Activated CD4-positive, CD25-positive, alpha-beta regulatory T cell treated with anti-CD3 and anti-CD28 coated beads, Interleukin-2, amount 50 U/mL, for 24 hours (primary cell): Measurements from ENCODE around the gene TRABD2B.

ENCODE experiments used
- ATAC-seq, 2 donors: fragments of 150-1000 bp; cut with Tn5 transposase; one replicate each; pipeline ENCODE4 v1.10.0; 2021; ENCODE audit warnings: mild to moderate bottlenecking in 1 of 2, moderate library complexity in 1 of 2

TRABD2B gene

DNA sequence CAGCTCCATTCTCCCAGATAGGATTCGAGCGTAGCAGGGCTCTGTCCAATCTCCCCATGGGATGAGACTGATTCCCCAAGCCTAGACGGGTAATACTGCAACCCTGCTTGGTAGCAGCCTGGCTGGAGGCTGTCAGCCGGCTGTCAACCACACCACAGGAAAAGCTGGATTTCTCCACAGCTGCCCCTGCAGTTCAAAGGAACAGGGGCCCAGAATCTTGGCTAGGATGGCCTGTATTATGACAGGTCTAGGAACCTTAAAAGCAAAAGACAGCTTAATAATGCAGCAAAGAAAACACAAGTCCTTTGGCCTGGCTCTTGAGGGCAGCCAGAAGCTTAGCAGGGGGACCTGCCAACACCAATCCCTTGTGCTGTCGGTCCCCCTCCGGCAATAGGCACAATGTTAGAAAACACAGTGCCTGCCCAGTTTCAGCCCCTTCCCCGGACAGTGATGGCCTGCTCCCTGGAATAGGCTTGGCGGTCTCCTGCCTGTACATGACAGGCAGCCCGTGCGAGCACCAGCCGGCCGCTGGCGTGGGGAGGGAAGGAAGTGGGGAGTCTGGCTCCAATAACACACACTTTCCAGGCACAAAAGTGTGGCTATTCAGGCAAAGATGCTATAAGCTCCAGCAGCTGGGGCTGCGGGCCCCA is 90.5 kb downstream of the TRABD2B start:
- ATAC-seq, result no peak

DNA sequence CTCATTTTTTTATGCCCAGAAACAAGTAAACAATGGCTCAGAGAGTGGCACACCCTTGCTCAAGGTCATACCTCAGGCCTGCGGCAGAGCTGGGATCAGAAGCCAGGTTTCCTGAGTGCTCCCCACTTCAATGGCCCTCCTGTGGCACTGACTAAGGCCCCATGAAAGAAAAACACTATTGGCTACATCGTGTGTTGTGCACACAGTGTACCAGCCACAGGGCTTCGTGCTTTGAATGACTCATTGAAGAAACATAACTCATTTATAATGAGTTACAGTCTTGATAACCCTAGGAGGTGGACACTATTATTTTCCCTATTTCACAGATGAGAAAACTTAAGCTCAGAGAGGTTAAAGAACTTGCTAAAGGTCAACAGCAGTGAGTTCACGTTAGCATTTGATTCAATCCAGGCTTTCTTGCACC is 91.2 kb downstream of the TRABD2B start:
- ATAC-seq, result no peak

DNA sequence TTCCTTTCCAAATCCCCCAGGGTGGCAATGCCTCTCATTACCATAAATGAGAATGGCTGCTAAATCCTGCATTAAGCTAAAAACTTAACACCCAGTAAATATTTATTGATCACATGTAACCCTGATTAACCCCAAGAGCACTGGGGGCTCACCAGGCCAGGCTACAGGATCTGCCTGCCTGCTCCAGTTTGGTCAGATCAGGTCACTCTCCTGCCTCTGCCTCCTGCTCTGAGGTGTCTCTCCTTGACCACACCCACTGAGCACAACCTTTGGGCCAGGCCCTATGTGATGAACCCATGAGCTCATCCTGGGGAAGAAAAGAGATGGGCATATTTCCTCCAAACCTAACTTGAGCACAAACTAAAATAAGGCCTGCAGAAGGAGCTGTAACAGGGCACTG is 93.5 kb downstream of the TRABD2B start:
- ATAC-seq, result no peak

DNA sequence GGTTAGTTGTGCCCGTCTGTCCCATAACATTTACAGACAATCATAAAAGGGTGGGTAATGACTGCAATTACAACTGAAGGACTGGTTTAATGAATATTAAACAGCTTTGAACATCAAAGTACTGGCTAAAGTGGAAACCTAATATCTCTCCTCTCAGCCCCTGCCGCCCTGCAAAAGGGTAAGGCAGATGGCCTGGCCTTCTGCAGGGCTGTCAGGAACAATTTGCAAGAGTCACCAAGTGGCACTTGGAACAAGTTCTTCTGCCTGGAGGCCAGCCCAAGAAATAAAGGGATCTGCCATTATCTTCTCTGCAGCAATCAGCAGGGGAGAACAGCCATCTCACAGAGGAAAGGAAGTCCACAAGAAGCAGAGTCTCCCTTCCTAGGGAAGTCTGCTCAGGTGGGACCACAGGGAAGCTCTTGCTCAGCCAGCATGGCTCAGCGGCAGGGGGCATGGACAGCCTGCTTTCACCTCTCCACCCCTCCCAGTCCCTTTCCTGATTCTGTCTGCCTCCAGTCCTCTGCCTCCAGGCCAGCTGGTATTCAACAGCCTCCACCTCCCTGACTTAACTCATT is 96.1 kb downstream of the TRABD2B start:
- no peak for ATAC-seq

DNA sequence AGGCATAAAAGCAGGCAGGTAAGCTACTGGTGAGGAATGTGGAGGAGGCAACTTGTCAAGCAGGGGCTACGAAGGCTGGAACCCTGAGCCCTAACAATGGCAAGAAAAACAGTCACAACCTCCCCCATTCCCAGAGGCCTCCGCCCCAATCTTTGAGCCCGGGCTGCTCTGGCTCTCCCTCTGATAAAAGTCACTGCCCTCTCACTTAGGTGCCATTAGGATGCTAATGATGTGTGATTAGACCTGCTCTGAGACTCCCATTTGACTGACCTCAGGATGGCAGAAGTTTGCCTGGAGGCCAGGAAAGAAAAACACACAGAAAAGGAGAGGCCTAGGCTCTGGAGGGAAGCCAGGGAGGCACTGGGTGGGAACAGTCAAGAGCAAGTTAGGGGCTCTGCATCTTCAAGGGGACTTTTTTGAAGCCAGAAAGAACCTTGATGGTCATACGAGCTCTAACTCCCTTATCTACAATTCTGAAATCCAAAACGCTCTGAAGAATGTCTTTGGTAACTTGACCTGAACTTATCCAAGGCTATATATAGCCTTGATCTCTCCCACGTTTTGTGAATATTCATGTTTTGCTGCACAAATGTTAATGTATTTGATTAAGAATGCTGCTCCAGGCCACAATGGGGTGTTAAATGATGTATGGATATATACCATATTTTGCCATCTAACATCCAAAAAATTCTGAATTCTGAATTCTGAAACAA is 98.9 kb downstream of the TRABD2B start:
- no peak for ATAC-seq

DNA sequence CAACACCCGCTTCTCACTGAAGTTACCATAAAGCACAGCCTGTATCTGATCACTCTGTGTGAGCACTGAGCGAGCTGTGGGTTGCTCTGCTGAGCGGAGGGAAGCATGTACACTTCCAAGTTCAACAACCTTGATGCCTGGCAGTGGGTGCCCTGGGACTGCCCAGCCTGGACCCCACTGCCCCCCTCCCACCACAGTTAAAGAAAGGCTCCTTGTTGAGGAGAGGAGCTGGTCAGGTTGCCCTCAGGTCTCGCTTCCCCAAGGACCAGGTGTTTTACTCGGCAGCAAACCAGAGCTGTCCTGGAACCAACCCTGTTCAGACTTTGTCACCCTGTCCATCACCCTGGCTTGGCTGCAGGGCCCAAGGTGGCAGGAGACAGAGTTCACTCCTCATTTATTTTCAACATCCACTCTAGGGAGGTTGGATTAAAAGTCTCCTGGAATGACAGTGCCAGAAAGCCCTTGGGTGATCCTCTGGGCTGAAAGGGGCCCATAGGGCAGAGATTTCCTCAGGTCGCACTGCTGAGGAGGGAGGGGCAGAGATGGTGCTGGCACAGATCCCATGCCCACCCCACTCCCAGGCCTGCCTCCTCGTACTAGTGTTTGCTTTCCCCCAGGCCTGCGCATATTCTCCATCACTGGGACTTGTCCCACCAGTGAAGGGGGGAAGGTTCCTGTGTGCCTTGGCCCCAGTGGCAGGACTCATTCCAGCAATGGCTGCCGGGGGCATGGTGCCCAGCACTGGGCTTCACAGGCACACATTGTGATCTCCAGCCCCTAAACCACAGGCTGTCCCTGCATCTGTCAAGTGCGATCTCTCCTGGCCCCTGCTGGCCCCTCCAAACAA is 101.7 kb downstream of the TRABD2B start:
- no peak for ATAC-seq

DNA sequence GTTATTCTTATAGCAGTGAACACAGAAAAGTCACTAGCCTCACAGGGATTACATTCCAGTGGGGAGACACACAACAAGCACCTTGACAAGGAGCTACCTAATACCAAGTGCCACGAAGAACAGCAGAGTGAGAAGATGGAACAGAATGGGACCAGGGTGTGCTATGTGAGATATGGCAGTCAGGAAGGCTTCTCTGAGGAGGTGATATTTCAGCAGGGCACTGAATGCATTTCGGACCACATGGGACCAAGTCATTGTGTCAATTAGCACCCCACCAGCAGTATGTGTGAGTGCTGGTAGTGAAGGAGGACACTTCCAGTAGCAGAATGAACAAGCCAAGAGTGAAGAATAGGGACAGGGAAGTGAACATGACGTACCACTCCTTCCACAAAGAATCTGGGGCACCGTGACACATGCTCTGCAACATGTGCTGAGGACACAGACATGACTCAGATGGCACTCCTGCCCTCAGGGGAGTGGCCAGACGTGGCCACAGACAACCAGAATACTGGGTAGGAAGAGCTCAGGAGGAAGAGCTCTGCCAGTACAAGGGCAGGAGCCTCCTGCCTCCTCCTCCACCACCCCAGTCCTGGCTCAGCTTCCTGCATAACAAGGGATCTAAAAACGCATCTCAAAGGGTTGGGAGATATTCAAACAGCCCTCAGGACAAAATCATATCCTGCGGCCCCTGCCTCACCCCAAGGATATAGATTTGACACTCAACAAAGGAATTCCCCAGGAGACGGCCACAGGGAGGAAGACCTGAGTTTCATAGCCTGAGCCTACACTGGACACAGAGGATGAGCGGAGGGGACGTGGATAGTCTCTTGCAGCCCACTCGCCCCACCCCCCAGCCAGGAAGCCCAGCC is 102.5 kb downstream of the TRABD2B start:
- ATAC-seq, result no peak

DNA sequence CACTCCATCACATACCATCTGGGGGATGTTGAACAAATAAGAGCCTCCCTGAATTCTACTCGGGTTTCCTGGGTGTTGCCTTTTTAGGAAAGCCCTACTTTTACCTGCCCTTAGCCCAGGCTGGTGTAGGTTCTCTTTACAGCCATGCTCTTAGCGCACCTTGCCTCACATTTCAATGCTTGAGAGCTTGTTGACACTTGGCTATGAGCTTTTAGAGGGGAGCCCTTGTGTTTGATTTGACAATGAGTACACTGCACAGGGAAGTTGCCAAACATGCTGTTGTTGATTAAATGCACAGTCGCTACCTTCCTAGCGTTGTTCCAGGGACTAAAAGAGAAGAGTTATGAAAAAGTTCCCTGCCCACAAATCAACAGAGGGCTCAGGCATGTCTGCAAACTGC is 103.8 kb downstream of the TRABD2B start:
- no peak for ATAC-seq

DNA sequence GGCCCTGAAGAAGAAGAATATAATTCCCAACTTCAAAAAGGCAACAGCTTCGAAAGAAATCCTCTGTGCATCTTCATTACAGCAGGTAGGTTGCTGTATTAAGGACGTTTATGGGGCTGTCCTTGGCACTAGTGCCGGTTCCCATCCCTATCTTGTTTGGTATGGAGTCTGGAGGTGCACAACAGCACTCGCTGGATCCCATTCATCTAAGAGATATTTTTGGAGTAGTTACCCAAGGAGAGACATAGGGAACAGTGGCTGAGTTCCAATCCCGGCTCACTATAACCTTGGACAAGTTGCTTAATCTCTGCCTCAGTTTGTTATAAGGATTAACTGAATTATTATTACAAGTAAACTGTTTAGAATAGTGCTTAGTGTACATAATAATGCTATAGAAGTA is 106.4 kb downstream of the TRABD2B start:
- ATAC-seq, result no peak

DNA sequence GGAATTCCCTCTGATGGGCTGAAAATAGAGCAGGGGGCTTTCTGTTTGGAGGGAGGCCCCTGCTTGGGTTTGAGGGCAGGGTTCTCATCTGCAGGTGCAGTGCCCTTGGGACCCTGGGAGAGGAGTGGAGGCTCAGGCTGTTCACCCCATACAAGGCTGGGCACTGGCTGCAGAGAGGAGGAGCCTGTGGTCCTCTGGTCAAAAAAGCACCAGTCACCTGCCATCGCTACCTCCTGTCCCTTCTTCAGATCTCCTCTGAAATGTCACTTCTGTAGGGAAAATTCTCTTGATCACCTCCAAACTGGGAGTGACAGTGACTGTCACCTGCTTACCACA is 108.9 kb downstream of the TRABD2B start:
- no peak for ATAC-seq

DNA sequence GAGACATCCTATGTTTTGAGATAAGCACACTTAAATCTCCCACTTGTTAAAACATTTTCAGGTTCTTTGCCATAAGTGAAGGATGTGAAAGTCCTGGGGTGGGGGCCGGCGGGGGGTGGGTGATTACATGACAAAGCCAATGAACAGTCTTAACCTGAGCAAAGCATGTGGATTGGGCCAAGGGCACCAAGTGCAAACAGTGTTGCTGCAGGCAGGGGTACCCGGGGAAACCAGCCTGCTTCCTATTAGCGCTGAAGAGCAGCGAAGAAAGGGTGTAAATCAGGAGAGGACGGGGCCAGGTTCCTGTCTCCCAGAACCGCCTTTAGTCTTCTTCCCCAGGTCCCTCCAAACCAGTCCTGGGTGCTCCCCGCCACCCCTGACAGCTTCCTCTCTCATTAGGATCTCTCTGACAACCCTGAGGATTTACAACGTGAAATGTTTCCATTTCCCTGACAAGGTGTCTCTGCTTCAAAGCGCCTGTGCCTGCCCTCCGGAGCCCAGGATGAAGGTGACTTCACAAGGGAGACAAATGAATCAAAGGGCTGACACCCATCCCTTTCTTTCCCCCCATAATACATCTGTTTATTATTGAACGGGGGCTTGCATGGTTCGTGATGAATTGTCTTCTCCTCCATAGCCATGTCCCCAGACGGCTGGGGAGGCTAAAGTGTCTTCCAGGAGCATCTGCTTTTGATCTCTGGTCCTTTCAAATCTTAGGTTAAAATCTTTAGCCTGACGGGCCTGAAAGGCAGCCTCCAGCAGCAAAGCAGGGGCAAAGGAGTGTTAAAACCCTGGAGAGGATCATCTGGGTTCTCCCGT is 109.5 kb downstream of the TRABD2B start:
- no peak for ATAC-seq

DNA sequence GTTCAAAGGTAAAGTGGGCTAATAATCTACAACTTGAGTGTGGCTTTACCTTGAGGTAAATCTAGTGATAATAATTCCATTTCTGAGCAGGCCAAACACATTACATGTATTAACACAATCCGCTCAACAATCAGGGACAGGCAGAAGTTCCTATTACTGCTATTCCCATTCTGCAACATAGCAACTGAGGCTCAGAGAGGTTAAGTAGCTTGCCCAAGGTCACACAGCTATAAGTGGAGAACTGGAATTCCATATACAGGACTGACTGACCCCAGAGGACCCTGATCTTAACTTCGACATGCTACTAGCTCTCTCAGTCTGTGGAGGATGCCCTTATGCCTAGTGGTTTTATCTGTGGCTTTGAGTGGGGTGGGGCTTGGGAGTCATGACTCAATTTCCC is 110.1 kb downstream of the TRABD2B start:
- no peak for ATAC-seq

DNA sequence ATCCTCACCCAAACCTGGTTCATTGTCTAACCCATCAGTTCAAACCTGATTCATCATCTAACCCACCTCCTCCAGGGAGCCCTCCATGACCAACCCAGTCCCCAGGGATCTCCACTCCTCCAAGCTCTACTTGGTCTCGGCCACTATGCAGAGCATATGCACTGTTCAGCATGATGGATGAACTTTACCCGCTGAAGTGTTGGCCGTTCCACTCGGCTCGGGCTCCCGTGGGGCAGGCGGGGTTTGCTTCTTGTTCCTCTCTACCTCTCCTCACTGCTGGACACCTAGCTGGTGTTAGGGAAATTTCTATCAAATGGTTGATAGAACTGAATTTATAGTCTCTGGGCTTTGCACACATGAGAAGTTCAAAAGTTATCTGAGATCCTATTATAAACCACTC is 111.0 kb downstream of the TRABD2B start:
- ATAC-seq, result no peak

DNA sequence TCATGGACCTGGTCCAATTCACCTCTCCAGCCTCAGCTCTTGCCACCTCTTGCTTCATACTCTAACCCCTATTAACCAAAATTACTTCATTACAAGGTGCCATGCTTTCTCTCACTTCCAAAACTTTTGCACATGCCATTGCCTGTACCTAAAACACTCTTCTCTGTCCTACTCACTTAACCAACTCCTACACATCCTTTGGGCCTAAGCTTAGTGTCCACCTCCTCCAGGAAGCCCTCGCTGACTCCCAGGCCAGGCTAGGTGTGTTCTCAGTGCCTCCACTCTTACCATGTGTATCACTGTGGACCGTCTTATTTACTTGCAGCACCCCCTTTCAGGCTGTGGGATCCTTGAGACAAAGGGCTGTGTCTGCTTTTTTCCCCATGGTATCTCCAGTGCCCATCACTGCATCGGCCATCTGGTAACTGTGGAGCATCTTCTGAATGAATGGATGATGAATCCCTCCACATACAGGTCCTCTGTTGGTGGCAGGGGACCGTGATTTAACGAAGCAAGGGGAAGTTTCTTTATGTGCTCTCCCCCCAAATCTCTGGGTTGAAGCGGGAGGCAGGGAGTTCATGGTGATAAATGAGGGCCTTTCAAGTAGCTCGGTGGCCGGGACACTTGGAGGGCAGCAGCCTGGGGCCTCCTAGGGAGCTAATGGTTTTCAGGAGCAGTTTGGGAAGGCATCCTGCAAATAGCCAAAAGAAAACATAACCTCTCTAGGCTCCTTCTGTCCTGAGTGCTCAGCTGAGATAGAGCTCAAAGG is 111.9 kb downstream of the TRABD2B start:
- no peak for ATAC-seq

DNA sequence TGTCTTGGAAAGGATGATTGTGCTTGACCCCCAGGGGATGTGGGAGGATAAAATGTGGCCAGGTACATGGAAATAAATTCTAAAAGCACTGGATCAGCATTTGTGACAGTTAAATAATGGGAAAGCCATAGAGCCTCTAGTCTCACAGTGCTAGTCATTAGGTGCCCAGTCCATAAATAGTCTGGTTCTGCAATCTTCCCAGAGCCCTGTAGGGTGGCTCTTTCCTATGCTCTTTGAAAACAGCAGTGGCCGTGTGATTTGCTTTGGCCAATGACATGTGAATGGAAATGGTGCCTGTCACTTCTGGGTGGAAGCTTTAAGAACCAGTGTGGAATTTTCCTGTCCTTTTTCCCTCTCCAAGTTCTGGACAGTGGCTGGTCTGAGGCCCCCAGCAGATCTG is 113.2 kb downstream of the TRABD2B start:
- ATAC-seq, result no peak

DNA sequence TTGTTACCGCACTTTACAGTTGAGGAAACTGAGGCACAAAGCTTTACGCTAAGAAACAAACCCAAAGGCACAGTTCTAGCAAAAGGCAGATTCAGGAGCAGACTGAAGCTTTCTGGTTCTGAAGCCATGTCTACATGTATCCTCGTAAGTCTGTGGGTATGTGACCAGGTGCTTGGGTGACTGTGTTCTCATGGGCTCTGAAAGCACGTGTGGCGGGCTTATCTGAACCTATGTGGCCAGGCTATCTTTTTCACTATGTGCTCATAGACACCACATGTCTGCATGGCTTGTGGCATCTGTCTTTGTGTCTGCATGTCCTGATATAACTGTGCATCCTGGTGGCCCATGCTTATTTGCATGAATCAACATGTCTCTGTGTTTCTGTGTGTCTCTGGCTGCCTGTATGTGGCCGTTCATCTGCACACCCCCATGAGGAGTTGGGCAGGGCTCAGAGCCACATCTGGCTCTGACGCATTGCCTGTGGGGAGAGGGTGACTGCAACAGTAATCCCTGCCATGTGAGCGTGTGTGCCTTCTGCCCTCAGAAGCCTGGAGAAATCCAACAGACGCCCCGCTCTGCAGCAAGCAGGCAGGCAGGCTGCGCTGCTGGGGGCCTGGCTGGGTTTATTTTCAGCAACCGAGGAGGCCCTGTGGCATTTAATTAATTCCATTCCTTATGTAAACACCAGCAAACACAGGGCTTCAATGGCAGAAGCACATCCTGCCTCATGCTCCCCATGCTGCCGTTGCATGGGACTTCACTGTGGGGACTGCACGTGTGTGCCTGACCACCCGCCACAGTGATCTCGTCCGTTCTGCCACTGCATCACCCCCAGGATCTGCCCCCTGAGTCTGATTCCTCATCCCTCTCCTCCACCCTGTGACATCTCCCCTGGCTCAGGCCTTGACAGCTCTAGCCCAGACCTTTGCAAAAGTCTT is 115.4 kb downstream of the TRABD2B start:
- no peak for ATAC-seq

DNA sequence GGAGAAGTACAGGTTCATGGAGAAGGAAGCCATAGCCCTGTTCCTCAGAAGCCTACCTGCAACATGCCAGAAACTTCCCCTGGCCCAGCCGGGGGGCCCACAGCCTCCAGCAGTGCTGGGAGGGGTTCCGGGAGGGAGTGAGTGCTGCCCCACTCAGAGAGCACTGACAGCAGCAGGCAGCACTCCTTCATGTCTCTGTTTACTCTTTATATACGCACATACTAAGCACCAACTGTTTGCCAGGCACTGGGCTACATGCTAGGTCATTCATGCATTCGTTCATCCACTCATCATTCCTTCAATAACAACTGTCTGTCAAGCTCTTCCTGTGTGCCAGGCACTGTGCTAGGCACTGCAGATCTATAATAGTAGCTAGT is 120.6 kb downstream of the TRABD2B start:
- no peak for ATAC-seq

DNA sequence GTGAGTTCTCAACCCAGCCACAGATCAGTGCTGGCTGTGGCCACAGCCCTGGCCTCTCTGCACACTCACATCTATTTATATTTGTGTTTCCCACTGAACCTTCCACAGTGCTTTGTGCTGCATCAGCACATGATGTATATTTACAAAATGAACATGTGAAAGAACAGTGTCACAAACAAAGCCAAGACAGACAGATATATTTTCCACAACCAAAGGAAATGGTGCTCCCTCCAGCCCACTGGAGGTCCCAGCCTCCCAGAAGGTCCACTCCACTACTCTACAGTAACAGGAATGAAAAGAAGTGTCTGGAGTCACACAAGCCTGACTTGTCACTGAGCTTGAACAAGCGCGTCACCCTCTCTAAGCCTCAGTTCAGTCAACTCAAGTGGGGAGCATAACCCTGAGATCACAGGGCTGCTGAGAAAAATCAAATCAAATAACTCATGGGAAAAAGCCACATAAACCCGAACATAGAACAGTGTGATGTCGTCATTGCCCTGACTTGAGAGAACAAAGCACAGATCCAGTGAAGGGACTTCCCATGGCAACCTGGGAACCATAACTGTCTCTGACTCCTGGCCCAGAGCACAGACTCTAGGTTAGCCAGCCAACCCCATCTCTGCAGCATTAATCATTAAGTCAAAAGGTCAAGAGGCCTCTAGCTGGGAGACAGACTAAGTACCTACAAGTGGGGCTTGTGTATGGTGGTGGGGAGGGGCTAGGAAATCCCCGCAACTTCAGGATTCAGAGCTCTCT is 121.2 kb downstream of the TRABD2B start:
- no peak for ATAC-seq

DNA sequence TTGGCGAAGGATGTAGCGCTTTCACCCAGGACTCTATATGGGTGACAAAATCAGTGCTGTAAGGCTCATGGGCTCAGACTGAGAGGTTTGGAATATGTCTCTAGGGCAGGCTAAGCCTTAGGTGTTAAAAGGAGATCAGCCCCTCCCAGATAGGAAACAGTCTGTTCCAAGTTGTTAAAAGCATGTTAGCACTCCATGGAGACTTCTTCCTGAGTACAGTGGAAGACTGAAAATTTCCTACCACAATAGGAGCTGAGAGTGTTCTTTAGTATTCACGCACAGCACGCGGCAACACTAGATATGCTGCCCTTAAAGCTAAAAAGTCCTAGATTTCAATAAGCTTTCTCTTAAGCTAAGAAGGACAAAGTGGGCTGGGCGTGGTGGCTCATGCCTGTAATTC is 122.1 kb downstream of the TRABD2B start:
- ATAC-seq, result no peak
